ENCODE results near the gene ME3. TPM values are rescaled to one million over a fixed set of nuclear protein-coding genes. Genes with fewer than 3 reads are reported as not detected.

The ME3 gene
- total and polyA plus RNA-seq, 7 experiments from 2014 or later, result 0.48 to 13.7 (median 6.4) TPM

DNA sequence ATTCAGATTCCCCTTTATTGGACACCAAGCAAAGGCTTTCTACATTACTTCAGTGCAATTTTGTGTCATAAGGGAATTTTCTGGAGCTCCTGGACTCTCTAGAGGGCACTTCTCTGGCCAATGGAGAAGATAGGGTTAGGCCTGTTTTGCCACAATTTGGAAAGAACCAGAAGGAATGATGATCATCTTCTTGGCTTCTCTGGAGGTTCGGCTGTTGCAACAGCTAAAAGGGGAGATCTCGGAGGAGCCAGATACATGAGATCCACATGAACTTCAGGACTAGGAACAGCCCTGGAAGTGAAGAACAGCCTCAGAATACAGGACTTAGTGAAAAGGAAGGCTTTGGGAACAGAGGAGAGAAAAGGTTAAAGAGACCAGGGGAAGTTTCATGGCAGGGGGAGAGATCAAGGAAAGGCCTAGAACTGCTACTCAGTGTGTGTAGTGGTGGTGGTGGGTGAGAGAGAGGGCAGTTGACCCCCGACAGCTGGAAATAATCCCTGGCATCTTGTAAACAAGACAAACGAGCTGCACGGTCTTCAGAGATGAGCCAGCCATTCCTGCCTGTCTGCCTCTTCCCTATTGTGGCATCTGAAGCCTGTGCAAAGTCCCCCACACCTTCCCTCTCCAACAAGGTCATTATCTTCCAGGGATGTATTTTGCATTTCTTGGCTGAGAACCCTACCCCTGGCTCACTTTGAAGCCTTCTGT is 214.0 kb downstream of the ME3 start:
- no peak for DNase-seq
- ATAC-seq, result no peak
- POLR2A ChIA-PET, result no interaction called here
- CTCF ChIA-PET, result no interaction called here
- H3K27me3 Mint-ChIP-seq, result no peaks in the 10 kb centered on the region
- H3K9me3 ChIP-seq (ENCODE audit: control insufficient read depth in 2 of 3, low read length in 3 of 3), result no peaks in the 10 kb centered on the region
- H3K27me3 ChIP-seq (ENCODE audit: control insufficient read depth in 2 of 2, insufficient read depth in 2 of 2, low read length in 2 of 2), result no peaks in the 10 kb centered on the region
- no peak overlapping the region for H3K4me3 ChIP-seq (ENCODE audit: low read length)
- H3K27ac Mint-ChIP-seq, result no peak overlapping the region
- no peaks in the 10 kb centered on the region for H3K36me3 Mint-ChIP-seq
- H3K36me3 ChIP-seq (ENCODE audit: control insufficient read depth in 2 of 3, insufficient read depth in 3 of 3, low read length in 3 of 3), result no peaks in the 10 kb centered on the region
- intact Hi-C loops (cut with micrococcal nuclease), result loop anchor here in 1 of 2 donors (10.0 kb wide), 1 partner anchor 514 kb away; no protein-coding TSS in a partner anchor
- H3K27ac ChIP-seq (ENCODE audit: low read depth, low read length), result no peak overlapping the region
- H3K4me1 ChIP-seq (ENCODE audit: control insufficient read depth in 2 of 2, insufficient read depth in 2 of 2, low read length in 2 of 2), result no peaks in the 10 kb centered on the region
- no peak overlapping the region for H3K4me3 Mint-ChIP-seq
- peaks cover 0 to 32% (median 4%) of the 10 kb centered on the region in 7 donors for H3K4me1 Mint-ChIP-seq
- no peaks in the 10 kb centered on the region for H3K9me3 Mint-ChIP-seq

DNA sequence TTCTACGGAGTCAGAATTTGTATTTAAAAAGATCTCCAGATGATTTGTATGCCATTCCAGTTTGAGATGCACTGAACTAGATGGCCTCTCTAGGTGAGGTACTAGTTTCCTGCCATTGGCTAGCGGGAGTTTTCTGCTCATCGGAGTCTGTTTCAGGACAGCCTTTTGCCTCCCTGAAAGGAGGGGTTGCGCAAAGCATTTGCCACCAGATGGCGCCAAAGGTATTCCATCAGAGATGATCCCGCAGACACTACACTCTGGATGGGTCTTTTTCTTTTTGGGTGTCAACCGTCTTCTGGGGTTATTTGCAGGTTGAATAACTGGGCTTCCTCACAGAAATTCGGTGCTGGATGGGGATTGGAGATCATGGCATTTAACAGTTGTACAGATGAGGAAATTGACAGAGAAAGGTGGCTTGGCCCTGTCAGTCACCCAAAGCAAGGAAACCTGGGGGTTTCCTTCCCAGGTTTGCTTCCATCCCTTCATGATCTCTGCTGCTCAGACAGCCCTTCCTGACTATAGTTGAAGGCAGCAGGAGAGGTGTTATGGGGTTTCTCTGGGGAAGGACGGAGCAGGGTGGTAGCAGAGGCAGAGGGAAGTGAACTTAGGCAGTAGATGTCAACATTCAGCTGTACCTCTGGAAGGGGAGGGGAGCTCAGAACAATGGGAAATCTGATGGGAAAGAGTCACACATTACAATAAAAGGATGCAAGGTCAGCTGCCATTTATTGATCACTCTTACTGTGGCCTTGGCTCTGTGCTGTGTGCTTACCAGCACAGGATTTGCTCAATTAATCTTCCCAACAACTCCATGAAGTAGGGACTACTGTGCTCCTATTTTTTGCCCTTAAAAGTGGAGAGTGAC is 216.1 kb downstream of the ME3 start:
- H3K27me3 ChIP-seq (ENCODE audit: control insufficient read depth in 2 of 2, insufficient read depth in 2 of 2, low read length in 2 of 2), result no peaks in the 10 kb centered on the region
- CTCF ChIA-PET, result interaction anchor here (0.5 to 1.1 kb wide), 5 partner anchors 12 to 540 kb away, joined by 3 read pairs; no protein-coding TSS in a partner anchor
- no peak overlapping the region for H3K27ac ChIP-seq (ENCODE audit: low read depth, low read length)
- Mint-ChIP-seq H3K9me3 (no peaks in the 10 kb centered on the region), H3K4me1 (peaks cover 0 to 31% (median 4%) of the 10 kb centered on the region in 7 donors), H3K27me3 (no peaks in the 10 kb centered on the region), H3K27ac (no peak overlapping the region), H3K4me3 (no peak overlapping the region), H3K36me3 (no peaks in the 10 kb centered on the region)
- intact Hi-C loops (cut with micrococcal nuclease), result loop anchor here (1.0 to 10.0 kb wide), 8 partner anchors 152 to 861 kb away; partner anchors contain the start of gene CCDC83 (in 2 of the 2)
- H3K9me3 ChIP-seq (ENCODE audit: control insufficient read depth in 2 of 3, low read length in 3 of 3), result no peaks in the 10 kb centered on the region
- no peaks in the 10 kb centered on the region for H3K36me3 ChIP-seq (ENCODE audit: control insufficient read depth in 2 of 3, insufficient read depth in 3 of 3, low read length in 3 of 3)
- H3K4me3 ChIP-seq (ENCODE audit: low read length), result no peak overlapping the region
- peak; percentile 12 to 76 (median 44) for DNase-seq
- ATAC-seq, result peak; percentile 74
- no peaks in the 10 kb centered on the region for H3K4me1 ChIP-seq (ENCODE audit: control insufficient read depth in 2 of 2, insufficient read depth in 2 of 2, low read length in 2 of 2)
- POLR2A ChIA-PET, result no interaction called here

DNA sequence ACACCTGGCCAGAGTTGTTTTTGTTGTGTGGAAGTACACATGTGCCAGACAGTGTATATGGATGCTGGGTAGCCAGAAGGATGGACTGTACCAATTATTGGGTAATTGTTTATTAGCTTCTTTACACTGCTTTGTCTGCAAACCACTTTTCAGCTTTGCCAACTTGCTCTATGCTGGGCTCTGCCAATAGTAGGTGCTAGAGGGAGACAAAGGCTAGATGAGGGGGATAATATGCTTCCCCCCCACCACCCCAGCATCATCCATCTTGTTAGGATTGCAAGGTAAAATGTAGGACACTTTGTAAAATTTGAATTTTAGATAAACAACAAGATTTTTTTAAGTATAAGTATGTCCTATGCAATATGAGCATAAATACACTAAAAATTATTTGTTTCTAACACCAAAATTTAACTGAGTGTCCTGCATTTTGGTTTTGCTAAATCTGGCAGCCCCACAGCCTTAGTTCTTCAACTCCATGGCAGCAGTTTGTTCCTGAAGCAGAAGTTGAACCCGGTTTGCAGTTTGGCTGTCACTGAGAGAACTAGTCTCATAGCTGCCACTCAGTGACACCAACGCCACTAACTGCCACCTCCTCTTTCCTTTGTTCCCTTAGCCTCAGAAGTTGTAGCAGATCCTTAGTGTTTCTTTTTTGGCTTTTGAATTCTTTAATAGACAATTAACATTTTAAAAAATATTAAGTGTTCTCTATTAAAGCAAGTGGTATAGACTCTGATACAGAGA is 219.0 kb downstream of the ME3 start:
- Mint-ChIP-seq H3K4me3 (peak overlapping the region in 1 of 10 donors; percentile 3), H3K9me3 (no peaks in the 10 kb centered on the region), H3K36me3 (peaks cover 0 to 2% (median 0%) of the 10 kb centered on the region in 5 donors), H3K27ac (no peak overlapping the region), H3K27me3 (no peaks in the 10 kb centered on the region), H3K4me1 (peaks cover 0 to 17% (median 4%) of the 10 kb centered on the region in 7 donors)
- Histone ChIP-seq H3K27ac (ENCODE audit: low read depth, low read length) (no peak overlapping the region), H3K4me1 (ENCODE audit: control insufficient read depth in 2 of 2, insufficient read depth in 2 of 2, low read length in 2 of 2) (no peaks in the 10 kb centered on the region), H3K36me3 (ENCODE audit: control insufficient read depth in 2 of 3, insufficient read depth in 3 of 3, low read length in 3 of 3) (no peaks in the 10 kb centered on the region), H3K27me3 (ENCODE audit: control insufficient read depth in 2 of 2, insufficient read depth in 2 of 2, low read length in 2 of 2) (no peaks in the 10 kb centered on the region), H3K4me3 (ENCODE audit: low read length) (no peak overlapping the region), H3K9me3 (ENCODE audit: control insufficient read depth in 2 of 3, low read length in 3 of 3) (no peaks in the 10 kb centered on the region)
- ChIA-PET POLR2A (no interaction called here), CTCF (interaction anchor here (0.8 to 1.6 kb wide), 2 partner anchors 12 to 154 kb away, joined by 3 to 4 read pairs; no protein-coding TSS in a partner anchor)
- DNase-seq, result no peak
- no peak for ATAC-seq
- intact Hi-C loops (cut with micrococcal nuclease), result loop anchor here in 1 of 2 donors (10.0 kb wide), 1 partner anchor 509 kb away; no protein-coding TSS in a partner anchor

DNA sequence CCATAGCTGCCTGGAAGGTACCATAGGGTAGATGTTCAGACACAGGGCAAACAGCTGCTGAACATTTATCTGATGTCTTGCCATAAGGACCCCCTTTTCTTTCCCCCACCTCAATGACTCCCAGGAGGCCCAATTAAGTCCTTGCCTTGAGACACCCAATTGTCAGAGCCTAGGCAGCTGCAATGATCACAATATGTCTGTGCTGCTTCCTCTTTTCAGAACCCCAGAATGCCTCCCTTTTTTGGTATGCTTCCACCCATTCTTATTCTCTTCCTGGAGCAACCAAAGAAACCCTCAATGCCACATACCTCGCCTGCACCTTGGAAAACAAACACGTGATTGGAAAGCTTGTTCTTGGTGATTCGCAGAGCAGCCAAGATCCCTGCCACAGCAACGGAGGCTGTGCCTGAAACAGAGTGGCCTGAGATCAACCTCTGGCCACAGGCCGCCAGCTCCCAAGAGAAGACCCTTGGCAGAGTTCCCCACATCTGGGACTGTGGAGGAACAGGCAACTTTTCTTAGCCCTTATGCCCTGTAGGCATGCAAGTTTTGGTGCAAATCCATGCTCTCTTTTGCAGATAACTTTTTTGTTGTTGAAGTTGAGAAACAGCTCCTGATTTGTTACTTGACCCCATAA is 222.3 kb downstream of the ME3 start:
- Histone ChIP-seq H3K4me1 (ENCODE audit: control insufficient read depth in 2 of 2, insufficient read depth in 2 of 2, low read length in 2 of 2) (peaks cover 0 to 2% of the 10 kb centered on the region in 2 donors), H3K36me3 (ENCODE audit: control insufficient read depth in 2 of 3, insufficient read depth in 3 of 3, low read length in 3 of 3) (no peaks in the 10 kb centered on the region), H3K27ac (ENCODE audit: low read depth, low read length) (no peak overlapping the region), H3K27me3 (ENCODE audit: control insufficient read depth in 2 of 2, insufficient read depth in 2 of 2, low read length in 2 of 2) (no peaks in the 10 kb centered on the region), H3K4me3 (ENCODE audit: low read length) (no peak overlapping the region), H3K9me3 (ENCODE audit: control insufficient read depth in 2 of 3, low read length in 3 of 3) (no peaks in the 10 kb centered on the region)
- intact Hi-C loops (cut with micrococcal nuclease), result loop anchor here in 1 of 2 donors (10.0 kb wide), 1 partner anchor 505 kb away; no protein-coding TSS in a partner anchor
- ChIA-PET POLR2A (no interaction called here), CTCF (no interaction called here)
- H3K4me1 Mint-ChIP-seq, result peaks cover 0 to 22% (median 0%) of the 10 kb centered on the region in 7 donors
- no peak overlapping the region for H3K27ac Mint-ChIP-seq
- no peak overlapping the region for H3K4me3 Mint-ChIP-seq
- DNase-seq (no peak), ATAC-seq (no peak)
- no peaks in the 10 kb centered on the region for H3K9me3 Mint-ChIP-seq
- H3K27me3 Mint-ChIP-seq, result no peaks in the 10 kb centered on the region
- H3K36me3 Mint-ChIP-seq, result peaks cover 0 to 10% (median 4%) of the 10 kb centered on the region in 5 donors

DNA sequence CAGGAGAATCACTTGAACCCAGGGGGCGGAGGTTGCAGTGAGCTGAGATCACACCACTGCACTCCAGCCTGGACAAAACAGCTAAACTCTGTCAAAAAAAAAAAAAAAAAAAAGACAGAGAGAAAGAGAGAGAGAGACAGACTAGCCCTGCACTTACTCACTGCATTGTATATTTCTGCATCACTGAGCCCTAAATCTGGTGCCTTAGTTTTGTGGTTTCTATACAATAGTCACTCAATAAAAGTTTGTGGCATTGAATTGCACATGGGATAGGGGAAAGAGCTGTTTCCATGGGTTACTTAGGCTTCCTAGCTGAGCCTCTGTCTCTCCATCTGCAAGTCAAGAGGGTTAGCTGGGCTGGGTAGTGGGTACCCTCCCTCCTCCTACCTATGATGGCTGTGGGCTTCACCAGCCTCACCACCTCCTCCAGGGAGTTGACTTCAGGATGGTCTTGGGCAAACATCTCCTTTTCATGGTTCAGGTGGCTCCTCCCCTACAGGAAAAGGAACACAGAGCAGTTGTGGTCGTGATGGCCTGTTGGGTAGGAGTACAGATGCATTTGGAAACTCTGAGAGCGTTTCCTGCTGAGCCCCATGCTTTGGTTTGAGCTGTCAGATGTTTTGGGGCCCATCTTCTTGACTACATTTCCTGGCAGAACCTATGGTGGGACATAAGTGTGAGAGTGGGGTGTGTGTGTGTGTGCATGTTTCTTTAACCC is 224.5 kb downstream of the ME3 start:
- DNase-seq, result peak in 1 of 9 donors; percentile 46
- Mint-ChIP-seq H3K36me3 (peaks cover 0 to 20% (median 8%) of the 10 kb centered on the region in 5 donors), H3K4me3 (peak overlapping the region in 1 of 10 donors; percentile 43), H3K4me1 (peaks cover 0 to 16% (median 0%) of the 10 kb centered on the region in 7 donors), H3K27ac (peak overlapping the region in 1 of 9 donors; percentile 74), H3K27me3 (no peaks in the 10 kb centered on the region), H3K9me3 (no peaks in the 10 kb centered on the region)
- intact Hi-C loops (cut with micrococcal nuclease), result loop anchor here in 1 of 2 donors (1.0 kb wide), 1 partner anchor 145 kb away; no protein-coding TSS in a partner anchor
- no peaks in the 10 kb centered on the region for H3K9me3 ChIP-seq (ENCODE audit: control insufficient read depth in 2 of 3, low read length in 3 of 3)
- no peak overlapping the region for H3K4me3 ChIP-seq (ENCODE audit: low read length)
- H3K27ac ChIP-seq (ENCODE audit: low read depth, low read length), result no peak overlapping the region
- ChIA-PET CTCF (interaction anchor here (0.6 kb wide), 1 partner anchor 372 kb away, joined by 3 read pairs; no protein-coding TSS in a partner anchor), POLR2A (no interaction called here)
- no peaks in the 10 kb centered on the region for H3K27me3 ChIP-seq (ENCODE audit: control insufficient read depth in 2 of 2, insufficient read depth in 2 of 2, low read length in 2 of 2)
- peaks cover 0 to 2% of the 10 kb centered on the region in 2 donors for H3K4me1 ChIP-seq (ENCODE audit: control insufficient read depth in 2 of 2, insufficient read depth in 2 of 2, low read length in 2 of 2)
- no peaks in the 10 kb centered on the region for H3K36me3 ChIP-seq (ENCODE audit: control insufficient read depth in 2 of 3, insufficient read depth in 3 of 3, low read length in 3 of 3)
- no peak for ATAC-seq

Data from naive thymus-derived CD4-positive, alpha-beta T cell (primary cell).